ENCODE measurements around the gene DEPDC5.

The DEPDC5 gene

GRCh38 chr22:31852691-31853421 lies 99.0 kb downstream of the DEPDC5 start:
- no peak for DNase-seq (ENCODE audit: low read depth)

GRCh38 chr22:31853736-31854495 lies 100.1 kb downstream of the DEPDC5 start:
- DNase-seq (ENCODE audit: low read depth): no peak

GRCh38 chr22:31857247-31857646 lies 103.4 kb downstream of the DEPDC5 start:
- DNase-seq (ENCODE audit: low read depth): no peak

- DNase-seq (ENCODE audit: low read depth): no peak
Measured at GRCh38 chr22:31861226-31861840, 107.5 kb downstream of the DEPDC5 start.

GRCh38 chr22:31866918-31867317 lies 113.1 kb downstream of the DEPDC5 start:
- DNase-seq (ENCODE audit: low read depth): no peak

GRCh38 chr22:31867386-31868153 lies 113.8 kb downstream of the DEPDC5 start:
- no peak for DNase-seq (ENCODE audit: low read depth)

- DNase-seq (ENCODE audit: low read depth): no peak
Measured at GRCh38 chr22:31869739-31870138, 115.9 kb downstream of the DEPDC5 start.

- no peak for DNase-seq (ENCODE audit: low read depth)
Measured at GRCh38 chr22:31870890-31871289, 117.1 kb downstream of the DEPDC5 start.

GRCh38 chr22:31871480-31871879 lies 117.7 kb downstream of the DEPDC5 start:
- no peak for DNase-seq (ENCODE audit: low read depth)

GRCh38 chr22:31872209-31872608 lies 118.4 kb downstream of the DEPDC5 start:
- no peak for DNase-seq (ENCODE audit: low read depth)

- no peak for DNase-seq (ENCODE audit: low read depth)
Measured at GRCh38 chr22:31874821-31875220, 121.0 kb downstream of the DEPDC5 start.

GRCh38 chr22:31876156-31876920 lies 122.5 kb downstream of the DEPDC5 start:
- DNase-seq (ENCODE audit: low read depth): no peak

- DNase-seq (ENCODE audit: low read depth): no peak
Measured at GRCh38 chr22:31879585-31879984, 125.8 kb downstream of the DEPDC5 start.

- DNase-seq (ENCODE audit: low read depth): no peak
Measured at GRCh38 chr22:31881200-31881599, 127.4 kb downstream of the DEPDC5 start.

GRCh38 chr22:31881865-31882264 lies 128.0 kb downstream of the DEPDC5 start:
- no peak for DNase-seq (ENCODE audit: low read depth)

- no peak for DNase-seq (ENCODE audit: low read depth)
Measured at GRCh38 chr22:31882971-31883370, 129.2 kb downstream of the DEPDC5 start.

- no peak for DNase-seq (ENCODE audit: low read depth)
Measured at GRCh38 chr22:31883989-31884388, 130.2 kb downstream of the DEPDC5 start.

- no peak for DNase-seq (ENCODE audit: low read depth)
Measured at GRCh38 chr22:31891366-31892079, 137.7 kb downstream of the DEPDC5 start.

- DNase-seq (ENCODE audit: low read depth): no peak
Measured at GRCh38 chr22:31892080-31892433, 138.2 kb downstream of the DEPDC5 start.

GRCh38 chr22:31893460-31893859 lies 139.6 kb downstream of the DEPDC5 start:
- no peak for DNase-seq (ENCODE audit: low read depth)
